ENCODE results near the gene YIF1B.

YIF1B gene

DNA sequence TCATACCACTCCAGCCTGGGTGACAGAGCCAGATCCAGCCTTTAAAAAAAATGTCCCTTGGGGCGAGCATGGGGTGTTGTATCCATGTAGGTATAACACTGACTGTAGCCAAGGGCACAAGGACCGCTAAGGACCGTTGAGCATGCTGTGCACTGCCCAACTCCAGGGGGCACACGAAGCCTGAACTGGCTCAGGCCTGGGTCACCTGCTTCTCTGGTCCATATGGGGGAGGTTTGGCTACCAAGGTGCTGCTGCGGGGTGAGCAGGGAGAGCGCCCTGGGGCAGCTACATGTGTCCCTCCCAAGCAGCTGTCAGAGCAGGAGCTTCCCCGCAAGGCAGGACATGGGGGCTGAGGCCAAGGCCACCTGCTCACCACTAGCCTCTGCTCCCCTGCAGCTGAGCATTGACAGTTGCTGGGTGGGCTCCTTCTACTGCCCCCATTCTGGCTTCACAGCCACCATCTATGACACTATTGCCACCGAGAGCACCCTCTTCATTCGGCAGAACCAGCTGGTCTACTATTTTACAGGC, 36.2 kb upstream of the YIF1B start:
- DNase-seq, result no peak

GRCh38 chr19:38350883-38351282, 35.1 kb upstream of the YIF1B start:
- no peak overlapping the region for H3K4me2 ChIP-seq (ENCODE audit: insufficient read depth, low read length)
- H3K4me3 ChIP-seq (ENCODE audit: low read depth in 1 of 2, low read length in 2 of 2), result no peak overlapping the region
- no peaks in the 10 kb centered on the region for H4K20me1 ChIP-seq (ENCODE audit: insufficient read depth, low read length)
- H3K27me3 ChIP-seq (ENCODE audit: insufficient read depth, low read length, poor library complexity), result no peaks in the 10 kb centered on the region
- no peak overlapping the region for H2AFZ ChIP-seq (ENCODE audit: low read depth, low read length)
- ATAC-seq (ENCODE audit: insufficient read depth, low read depth), result no peak
- no peak overlapping the region for H3K27ac ChIP-seq (ENCODE audit: low read length)
- H3K4me1 ChIP-seq (ENCODE audit: insufficient read depth, low read length), result no peaks in the 10 kb centered on the region
- H3K79me2 ChIP-seq (ENCODE audit: insufficient read depth, low read length), result no peaks in the 10 kb centered on the region
- H3K36me3 ChIP-seq (ENCODE audit: insufficient read depth, low read length), result no peaks in the 10 kb centered on the region
- H3K9me3 ChIP-seq (ENCODE audit: insufficient read depth, low read length, severe bottlenecking), result no peaks in the 10 kb centered on the region
- no peak for DNase-seq
- H3K9ac ChIP-seq (ENCODE audit: low read depth, low read length), result no peak overlapping the region
- TF ChIP-seq, protein P1, sequence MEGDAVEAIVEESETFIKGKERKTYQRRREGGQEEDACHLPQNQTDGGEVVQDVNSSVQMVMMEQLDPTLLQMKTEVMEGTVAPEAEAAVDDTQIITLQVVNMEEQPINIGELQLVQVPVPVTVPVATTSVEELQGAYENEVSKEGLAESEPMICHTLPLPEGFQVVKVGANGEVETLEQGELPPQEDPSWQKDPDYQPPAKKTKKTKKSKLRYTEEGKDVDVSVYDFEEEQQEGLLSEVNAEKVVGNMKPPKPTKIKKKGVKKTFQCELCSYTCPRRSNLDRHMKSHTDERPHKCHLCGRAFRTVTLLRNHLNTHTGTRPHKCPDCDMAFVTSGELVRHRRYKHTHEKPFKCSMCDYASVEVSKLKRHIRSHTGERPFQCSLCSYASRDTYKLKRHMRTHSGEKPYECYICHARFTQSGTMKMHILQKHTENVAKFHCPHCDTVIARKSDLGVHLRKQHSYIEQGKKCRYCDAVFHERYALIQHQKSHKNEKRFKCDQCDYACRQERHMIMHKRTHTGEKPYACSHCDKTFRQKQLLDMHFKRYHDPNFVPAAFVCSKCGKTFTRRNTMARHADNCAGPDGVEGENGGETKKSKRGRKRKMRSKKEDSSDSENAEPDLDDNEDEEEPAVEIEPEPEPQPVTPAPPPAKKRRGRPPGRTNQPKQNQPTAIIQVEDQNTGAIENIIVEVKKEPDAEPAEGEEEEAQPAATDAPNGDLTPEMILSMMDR (IDR thresholded peaks at IDR 0.05; ENCODE audit: borderline replicate concordance, extremely low read depth, low read length, poor library complexity, severe bottlenecking), result no peak
- TF ChIP-seq EZH2 (IDR thresholded peaks at IDR 0.05; ENCODE audit: borderline replicate concordance, low read depth, low read length, severe bottlenecking), result no peak

More for the DNA sequence above, 36.2 kb upstream of the YIF1B start:
- H3K4me3 ChIP-seq (ENCODE audit: low read depth in 1 of 2, low read length in 2 of 2), result no peak overlapping the region
- H3K36me3 ChIP-seq (ENCODE audit: insufficient read depth, low read length), result no peaks in the 10 kb centered on the region
- H3K79me2 ChIP-seq (ENCODE audit: insufficient read depth, low read length), result no peaks in the 10 kb centered on the region
- ATAC-seq (ENCODE audit: insufficient read depth, low read depth), result 0 out of 3 replicates have a peak, but pooled peaks have one; percentile 5
- H3K9ac ChIP-seq (ENCODE audit: low read depth, low read length), result no peak overlapping the region
- H3K4me1 ChIP-seq (ENCODE audit: insufficient read depth, low read length), result no peaks in the 10 kb centered on the region
- no peak overlapping the region for H3K27ac ChIP-seq (ENCODE audit: low read length)
- H3K9me3 ChIP-seq (ENCODE audit: insufficient read depth, low read length, severe bottlenecking), result no peaks in the 10 kb centered on the region
- no peak overlapping the region for H2AFZ ChIP-seq (ENCODE audit: low read depth, low read length)
- no peak overlapping the region for H3K4me2 ChIP-seq (ENCODE audit: insufficient read depth, low read length)
- H4K20me1 ChIP-seq (ENCODE audit: insufficient read depth, low read length), result no peaks in the 10 kb centered on the region
- H3K27me3 ChIP-seq (ENCODE audit: insufficient read depth, low read length, poor library complexity), result no peaks in the 10 kb centered on the region
- TF ChIP-seq, protein P1 (IDR thresholded peaks at IDR 0.05; ENCODE audit: borderline replicate concordance, extremely low read depth, low read length, poor library complexity, severe bottlenecking), result no peak
- no peak for TF ChIP-seq EZH2 (IDR thresholded peaks at IDR 0.05; ENCODE audit: borderline replicate concordance, low read depth, low read length, severe bottlenecking)

DNA sequence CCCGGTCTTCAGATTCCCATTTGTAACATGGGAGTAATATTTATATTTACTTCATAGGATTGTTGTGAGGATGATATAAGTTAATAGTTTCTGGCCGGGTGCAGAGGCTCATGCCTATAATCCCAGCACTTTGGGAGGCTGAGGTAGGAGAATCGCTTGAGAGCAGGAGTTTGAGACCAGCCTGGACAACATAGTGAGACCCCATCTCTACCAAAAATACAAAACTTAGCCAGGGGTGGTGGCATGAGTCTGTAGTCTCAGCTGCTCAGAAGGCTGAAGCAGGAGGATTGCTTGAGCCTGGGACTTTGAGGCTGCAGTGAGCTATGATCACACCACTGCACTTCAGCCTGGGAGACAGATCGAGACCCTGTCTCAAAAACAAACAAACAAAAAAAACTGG, 31.1 kb upstream of the YIF1B start:
- Histone ChIP-seq H3K9me3 (ENCODE audit: insufficient read depth, low read length, severe bottlenecking) (no peaks in the 10 kb centered on the region), H3K27me3 (ENCODE audit: insufficient read depth, low read length, poor library complexity) (no peaks in the 10 kb centered on the region), H3K4me3 (ENCODE audit: low read depth in 1 of 2, low read length in 2 of 2) (no peak overlapping the region), H2AFZ (ENCODE audit: low read depth, low read length) (no peak overlapping the region), H3K27ac (ENCODE audit: low read length) (no peak overlapping the region), H3K4me1 (ENCODE audit: insufficient read depth, low read length) (no peaks in the 10 kb centered on the region), H3K79me2 (ENCODE audit: insufficient read depth, low read length) (no peaks in the 10 kb centered on the region), H3K4me2 (ENCODE audit: insufficient read depth, low read length) (no peak overlapping the region), H4K20me1 (ENCODE audit: insufficient read depth, low read length) (0 out of 2 replicates have a peak, but pooled peaks cover 5% of the 10 kb centered on the region), H3K36me3 (ENCODE audit: insufficient read depth, low read length) (peaks cover 8% of the 10 kb centered on the region), H3K9ac (ENCODE audit: low read depth, low read length) (no peak overlapping the region)
- DNase-seq, result no peak
- ATAC-seq (ENCODE audit: insufficient read depth, low read depth), result no peak
- TF ChIP-seq, protein P1 (IDR thresholded peaks at IDR 0.05; ENCODE audit: borderline replicate concordance, extremely low read depth, low read length, poor library complexity, severe bottlenecking), result no peak
- no peak for TF ChIP-seq EZH2 (IDR thresholded peaks at IDR 0.05; ENCODE audit: borderline replicate concordance, low read depth, low read length, severe bottlenecking)

Data from DND-41 (cell line).